ENCODE results near the gene PSMA8.

DNA sequence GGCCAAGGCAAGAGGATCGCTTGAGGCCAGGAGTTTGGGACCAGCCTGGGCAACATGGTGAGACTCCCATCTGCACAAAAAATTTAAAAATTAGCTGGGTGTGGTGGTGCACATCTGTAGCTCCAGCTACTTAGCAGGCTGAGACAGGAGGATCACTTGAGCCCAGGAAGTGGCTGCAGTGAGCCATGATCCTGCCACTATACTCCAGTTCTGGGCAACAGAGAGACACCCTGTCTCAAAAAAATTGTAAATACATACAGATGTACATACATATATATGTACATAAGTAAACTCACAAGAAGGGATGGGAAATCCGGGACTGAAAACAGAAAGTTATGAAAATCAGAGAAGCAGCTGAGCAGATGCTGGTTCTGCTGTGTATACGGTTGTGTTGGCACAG, 62.9 kb downstream of the PSMA8 start:
- TF ChIP-seq, protein P1, sequence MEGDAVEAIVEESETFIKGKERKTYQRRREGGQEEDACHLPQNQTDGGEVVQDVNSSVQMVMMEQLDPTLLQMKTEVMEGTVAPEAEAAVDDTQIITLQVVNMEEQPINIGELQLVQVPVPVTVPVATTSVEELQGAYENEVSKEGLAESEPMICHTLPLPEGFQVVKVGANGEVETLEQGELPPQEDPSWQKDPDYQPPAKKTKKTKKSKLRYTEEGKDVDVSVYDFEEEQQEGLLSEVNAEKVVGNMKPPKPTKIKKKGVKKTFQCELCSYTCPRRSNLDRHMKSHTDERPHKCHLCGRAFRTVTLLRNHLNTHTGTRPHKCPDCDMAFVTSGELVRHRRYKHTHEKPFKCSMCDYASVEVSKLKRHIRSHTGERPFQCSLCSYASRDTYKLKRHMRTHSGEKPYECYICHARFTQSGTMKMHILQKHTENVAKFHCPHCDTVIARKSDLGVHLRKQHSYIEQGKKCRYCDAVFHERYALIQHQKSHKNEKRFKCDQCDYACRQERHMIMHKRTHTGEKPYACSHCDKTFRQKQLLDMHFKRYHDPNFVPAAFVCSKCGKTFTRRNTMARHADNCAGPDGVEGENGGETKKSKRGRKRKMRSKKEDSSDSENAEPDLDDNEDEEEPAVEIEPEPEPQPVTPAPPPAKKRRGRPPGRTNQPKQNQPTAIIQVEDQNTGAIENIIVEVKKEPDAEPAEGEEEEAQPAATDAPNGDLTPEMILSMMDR (IDR thresholded peaks at IDR 0.05) = no peak
- no peak for TF ChIP-seq POLR2A (IDR thresholded peaks at IDR 0.05)

All from sigmoid colon (tissue), 3 donors.